Activated CD4-positive, alpha-beta T cell treated with anti-CD3 and anti-CD28 coated beads, Interleukin-10, Interleukin-2, amounts not matched to agents 100 ng/mL and 50 ng/mL, durations not matched to agents 16 hours and 8 hours (primary cell): Measurements from ENCODE around the gene TMOD1.

ENCODE experiments used
- DNase-seq: peaks from one replicate; pipeline ENCODE4 v3.0.0-alpha.2; 2020

TMOD1 gene

DNA sequence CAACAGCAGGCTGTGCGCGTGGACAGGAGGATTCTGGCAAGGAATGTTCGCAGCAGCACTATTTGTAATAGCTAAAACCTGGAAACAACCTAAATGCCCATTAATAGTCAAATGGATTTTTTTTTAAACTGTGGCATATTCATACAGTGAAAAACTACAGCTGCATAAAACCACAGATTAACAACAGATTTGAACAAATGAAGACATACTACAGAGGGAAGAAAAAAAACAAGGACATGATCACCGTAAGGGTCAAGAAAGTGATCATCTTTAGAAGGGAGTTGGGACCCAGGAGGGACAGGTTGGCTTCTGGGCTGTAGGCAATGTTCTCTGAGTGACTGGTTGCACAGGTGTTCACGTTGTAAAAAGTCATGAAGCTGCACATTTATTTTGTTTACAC is 1.2 kb upstream of the TMOD1 start:
- DNase-seq = no peak

DNA sequence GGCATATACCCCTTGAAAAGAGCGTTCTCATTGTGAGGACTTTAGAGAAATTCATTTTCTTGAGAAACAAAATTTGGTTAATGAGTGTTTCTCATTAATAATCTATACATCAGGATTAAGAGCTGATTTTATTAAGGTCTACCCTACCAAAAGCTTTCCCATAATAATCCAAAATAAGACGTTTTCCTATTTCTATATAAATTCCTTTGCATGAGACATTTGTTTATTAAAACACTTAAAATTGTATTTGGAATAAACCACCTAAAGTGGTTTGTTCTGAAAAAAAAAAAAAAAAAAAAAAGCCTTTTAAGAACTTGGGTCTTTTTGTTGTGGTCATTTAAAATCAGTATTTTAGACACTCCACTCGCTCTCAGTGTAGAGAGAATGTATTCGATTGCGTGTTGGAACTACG is 695 bp upstream of the TMOD1 start:
- no peak for DNase-seq

DNA sequence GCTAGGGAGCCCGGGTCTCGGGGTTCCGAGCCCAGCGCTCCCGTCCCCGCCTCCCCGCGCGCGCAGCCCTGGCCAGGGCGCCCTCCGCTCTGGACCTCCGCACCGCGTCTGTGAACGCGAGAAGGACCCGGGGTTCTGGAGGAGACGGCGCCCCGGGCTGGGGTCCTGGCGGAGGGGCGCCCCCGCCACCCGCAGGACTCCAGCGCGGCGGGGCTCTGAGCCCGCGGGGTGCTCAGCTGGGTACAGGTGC is 431 bp downstream of the TMOD1 start:
- DNase-seq = no peak

DNA sequence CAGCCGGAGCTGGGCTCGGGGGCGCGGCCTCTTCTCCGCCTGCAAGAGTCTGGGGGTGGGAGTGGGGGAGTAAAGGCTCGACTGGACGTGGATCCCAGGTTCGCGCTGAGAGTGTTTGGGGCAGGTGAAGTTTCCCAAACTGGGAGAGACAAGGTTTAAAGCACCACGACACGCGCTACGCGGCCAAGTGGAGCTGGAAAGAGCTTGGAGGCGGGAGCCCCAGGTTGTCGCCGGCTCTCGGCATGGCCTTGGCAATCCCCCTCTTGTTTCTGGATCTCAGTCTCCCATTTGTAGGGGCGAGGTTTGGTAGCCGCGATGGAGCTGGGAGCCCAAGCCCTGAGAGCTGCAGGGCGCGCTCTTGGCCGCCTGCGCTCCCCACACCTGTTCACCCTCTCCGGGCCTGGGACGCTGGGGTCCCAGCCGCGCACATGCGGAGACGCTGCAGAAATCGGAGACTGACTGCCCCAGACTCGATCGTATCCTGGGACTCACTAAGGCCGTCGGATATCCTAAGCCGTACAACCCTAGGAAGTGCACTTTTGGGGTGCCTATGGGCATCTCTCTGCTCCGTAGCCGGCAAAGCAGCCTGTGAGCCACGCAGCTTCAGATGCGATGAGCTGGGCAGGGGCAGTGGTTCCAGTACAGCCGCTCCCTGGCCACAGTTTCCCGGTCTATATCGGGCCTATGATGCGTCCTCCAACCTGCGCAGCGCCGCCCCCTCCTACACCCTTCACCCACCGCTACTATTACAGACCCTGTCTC is 937 bp downstream of the TMOD1 start:
- DNase-seq = no peak

DNA sequence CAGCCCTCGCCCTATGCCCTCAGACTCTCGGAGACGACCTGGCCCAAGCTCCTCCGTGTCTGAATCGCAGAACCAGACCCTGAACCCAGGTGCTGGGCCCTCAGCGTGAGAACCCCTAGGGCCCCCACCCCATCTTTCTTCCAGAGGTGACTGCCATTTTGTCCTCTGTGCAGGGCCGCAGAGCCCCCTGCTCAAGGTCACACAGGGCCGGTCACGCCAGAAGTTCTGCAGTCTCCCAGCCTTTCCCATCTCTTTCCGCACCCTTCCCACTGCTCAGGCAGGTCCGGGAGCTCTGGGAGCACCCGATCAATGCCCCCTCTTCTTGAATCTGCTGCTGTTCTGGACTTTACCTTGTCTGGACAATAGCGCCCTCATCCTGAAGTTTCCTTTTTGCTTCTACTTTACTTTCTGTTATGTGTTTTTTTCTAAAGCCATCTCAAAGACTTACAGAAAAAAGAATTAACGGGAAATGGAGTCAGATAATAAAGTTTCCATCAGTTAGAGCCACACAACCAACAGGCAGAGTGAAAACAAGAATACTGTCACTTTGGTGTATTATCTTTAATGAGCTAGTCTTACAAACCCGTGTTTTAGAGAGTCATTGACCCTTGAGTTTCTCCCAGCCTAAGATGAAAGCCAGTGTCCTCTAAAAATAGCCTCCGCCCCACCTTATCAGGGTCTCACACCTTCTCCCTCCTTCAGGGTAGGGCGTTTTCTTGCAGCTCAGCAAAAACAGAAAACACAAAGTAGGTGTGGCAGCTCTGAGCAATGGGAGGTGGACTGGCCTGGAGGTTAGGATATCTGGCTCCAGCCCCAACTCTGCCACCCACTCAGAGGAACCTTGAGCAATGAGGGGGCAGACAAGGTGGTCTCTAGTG is 1.8 kb downstream of the TMOD1 start:
- no peak for DNase-seq

DNA sequence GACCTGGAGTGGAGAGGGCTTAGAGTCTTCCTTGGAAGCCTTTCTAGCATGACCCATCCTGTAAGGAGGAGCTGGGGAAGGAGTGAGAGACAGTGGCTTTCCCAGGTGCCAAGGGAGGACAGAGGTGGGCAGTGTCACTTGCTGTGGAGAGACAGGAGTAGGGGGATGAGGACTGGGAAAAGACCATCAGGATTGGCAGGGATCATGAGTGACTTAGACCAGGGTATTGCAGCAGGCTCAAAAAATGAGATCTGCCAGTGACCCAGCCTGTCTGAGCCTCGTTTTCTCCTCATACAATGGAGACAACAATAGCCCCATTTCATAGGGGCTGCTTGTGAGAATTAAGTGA is 2.4 kb downstream of the TMOD1 start:
- DNase-seq = no peak

DNA sequence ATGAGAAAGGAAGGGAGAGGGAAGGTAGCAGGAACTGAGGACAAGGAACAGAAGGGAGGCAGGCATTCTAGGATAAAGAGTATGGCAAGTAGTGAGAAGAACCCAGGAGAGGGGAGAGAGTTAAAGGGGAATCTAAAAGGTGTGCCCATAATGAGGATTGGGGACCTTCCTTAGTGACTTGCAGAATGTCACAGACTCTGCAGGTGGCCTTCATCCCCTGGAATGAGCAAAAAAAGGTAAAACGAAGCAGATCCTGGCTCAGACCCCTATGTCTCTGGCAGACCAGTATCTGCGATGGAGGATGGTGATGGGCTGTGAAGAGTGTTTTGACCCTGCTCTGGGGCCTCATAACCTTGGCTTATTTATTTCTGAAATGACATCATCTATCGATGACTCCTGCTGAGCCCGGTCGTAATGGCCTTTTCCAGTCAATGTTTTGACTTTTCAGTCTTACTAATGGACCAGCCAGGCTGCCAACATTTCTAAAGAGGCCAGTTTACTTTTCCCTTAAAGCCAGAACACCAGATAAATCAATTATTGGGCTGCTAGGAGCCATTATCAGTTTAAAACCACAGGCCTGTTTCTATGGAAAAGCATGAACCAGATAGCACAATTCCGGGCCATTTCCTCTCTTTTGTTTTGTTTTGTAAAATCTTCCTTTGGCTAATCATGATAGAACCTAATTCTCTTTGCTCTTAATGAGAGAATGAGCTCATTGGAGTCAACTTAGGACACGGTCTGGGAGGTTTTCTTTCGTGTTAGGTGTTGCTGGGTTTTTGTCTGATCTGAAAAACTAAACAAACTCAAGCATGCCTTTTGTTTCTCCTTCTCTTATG is 3.1 kb downstream of the TMOD1 start:
- DNase-seq = no peak

DNA sequence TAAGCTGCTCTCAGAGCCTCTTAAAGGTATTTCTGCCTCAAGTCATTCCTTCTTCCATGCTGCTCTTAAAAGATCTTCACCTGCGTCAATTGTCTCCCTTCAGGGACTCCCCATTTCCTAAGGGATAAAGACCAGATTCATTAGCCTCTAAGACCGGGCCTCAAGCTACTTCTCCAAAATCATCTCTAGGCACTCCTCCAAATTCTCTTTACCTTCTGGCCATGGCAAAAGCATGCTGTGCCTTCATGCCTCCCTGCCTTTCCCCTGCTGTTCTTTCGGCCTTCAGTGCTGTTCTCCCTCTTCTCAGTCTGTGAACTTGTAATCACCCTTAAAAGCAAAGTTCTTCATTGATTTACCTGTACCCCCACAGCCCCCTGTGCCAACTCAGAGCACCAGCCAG is 4.4 kb downstream of the TMOD1 start:
- no peak for DNase-seq

DNA sequence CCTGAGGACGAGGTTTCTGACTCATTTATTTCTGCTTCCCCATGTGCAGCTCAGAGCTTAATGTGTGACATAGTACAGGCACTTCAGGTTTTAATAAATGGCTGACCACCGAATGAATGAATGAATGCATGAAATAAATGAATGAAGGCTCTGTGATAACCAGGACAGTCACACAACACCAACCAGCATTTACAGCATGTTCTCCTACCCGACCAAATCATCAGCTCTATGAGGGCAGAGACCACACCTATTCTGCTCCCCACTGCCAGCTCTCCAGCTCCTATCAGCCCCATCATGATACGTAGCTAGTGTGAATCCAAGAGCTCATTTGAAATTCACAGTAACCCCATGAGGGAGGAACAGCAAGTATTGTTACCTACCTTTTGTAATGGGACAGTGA is 4.8 kb downstream of the TMOD1 start:
- DNase-seq = no peak

DNA sequence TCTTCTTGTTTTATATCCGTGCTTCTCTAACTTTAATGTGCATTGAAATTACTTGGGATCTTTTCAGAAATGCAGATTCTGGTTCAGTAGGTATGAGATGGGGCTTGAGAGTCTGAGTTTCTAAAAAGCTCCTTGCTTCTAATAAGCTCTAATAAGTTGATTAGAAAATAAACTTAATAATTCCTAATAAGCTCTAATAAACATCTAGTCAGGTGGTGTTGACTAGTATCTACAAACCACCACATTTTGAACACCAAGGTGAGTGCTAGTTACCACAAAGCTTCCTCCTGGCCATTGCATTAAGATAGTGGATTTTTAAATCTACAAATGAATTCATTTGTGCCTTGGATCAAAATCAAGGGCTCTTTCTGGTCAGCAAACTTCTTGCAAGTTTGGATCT is 5.3 kb downstream of the TMOD1 start:
- no peak for DNase-seq

DNA sequence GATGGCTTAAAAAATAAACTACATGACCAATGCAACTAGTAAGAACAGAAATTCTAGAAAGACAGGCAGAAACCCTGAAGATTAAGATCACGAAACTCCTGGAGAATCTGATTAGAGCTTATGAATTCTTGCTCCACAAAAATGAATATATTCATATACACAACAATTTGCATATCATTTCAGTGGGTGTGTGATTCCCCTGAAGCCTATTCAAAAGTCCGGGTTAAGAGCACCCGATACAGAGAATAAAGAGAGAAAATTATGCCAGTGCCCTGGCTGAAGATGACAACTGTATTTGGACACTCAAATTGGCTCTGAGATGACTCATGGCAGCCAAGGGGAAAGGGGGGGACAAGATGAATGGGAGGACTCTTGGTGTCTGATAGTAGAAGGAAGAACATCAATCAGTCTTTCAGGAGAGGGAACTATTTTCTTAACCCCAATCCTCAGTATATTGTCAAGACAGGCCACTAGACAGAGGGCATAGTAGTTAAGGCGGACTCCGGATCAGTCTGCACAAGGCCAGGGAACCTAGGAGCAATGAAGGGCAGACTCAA is 6.0 kb downstream of the TMOD1 start:
- DNase-seq = no peak

DNA sequence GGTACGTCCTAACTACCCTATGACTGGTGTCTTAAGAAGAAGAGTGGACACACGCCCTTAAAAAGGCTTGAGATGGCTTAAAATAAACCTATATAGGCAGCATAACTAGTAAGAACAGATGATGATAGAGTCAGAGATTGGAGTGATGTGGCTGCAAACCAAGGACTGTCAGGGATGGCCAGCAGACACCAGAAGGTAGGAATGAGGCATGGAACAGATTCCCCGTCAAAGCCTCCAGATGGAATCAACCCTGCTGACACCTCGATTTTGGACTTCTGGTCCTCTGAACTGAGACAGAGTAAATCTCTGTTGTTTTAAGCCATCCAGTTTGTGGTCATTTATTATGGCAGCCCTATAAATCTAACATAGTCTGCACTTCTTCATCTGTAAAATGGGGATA is 7.4 kb downstream of the TMOD1 start:
- DNase-seq = no peak

DNA sequence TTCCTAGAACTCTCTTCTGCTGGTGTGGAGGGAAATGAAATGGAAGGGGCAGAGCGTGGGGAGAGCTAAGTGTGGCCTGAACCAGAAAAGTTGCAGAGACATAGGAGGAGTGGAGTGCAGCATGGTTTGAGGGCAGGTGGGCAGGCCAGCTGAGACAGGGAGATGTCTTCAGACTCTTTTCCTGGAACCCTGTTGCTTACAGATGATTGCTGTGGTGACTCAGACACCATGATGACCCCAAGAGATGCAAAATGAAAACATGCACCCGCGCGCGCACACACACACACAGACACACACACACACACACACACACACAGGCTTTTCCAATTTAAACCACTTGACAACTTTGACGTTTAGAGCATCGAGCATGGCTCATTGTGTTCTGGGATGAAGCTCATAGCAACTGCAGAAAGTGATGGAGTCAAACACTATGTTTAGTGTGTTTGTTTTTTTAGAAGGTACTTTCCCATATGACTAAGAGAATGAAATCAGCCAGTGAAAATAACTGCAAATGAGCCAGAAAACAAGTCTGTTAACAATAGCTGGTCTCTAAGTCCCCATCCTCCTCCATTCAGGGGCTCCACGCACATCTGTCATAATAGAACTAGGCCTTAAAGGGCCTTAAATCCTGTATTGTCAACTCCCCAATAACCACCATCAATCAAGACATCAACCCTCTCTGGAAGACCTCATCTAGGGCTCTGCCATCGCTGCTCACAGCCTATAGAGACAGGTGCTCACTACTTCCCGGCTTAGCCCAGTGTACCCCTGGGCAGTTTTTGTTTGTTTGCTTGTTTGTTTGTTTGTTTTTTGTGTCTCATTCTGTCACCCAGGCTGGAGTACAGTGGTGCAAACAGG is 9.6 kb downstream of the TMOD1 start:
- peak; percentile 70 for DNase-seq

DNA sequence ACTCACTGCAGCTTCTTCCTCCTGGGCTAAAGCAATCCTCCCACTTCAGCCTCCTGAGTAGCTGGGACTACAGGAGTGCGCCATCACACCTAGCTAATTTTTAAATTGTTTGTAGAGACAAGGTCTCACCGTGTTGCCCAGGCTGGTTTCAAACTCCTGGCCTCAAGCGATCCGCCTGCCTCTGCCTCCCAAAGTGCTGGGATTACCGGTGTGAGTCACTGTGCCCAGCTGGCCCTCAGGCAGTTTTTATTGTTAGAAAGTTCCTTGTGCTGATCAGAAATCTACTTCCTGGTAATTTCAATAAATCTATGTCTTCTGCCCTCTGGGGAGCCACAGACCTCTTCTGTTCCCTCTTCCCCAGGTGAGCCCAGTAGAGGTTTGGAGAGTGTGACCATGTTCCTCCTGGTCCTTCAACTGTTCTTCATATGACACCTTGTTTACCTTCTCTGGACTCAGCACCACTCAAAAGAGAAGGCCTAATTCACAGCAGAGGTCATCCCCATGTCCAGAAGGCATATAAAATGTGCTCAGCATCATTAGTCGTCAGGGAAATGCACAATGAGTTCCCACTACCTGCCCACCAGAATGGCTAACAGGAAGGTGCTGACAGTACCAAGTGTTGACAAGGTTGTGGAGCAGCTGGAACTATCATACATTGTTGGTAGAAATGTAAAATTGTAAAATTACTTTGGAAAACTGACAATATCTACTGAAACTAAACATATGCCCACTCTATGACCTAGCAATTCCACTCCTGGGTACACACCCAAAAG is 10.4 kb downstream of the TMOD1 start:
- no peak for DNase-seq

DNA sequence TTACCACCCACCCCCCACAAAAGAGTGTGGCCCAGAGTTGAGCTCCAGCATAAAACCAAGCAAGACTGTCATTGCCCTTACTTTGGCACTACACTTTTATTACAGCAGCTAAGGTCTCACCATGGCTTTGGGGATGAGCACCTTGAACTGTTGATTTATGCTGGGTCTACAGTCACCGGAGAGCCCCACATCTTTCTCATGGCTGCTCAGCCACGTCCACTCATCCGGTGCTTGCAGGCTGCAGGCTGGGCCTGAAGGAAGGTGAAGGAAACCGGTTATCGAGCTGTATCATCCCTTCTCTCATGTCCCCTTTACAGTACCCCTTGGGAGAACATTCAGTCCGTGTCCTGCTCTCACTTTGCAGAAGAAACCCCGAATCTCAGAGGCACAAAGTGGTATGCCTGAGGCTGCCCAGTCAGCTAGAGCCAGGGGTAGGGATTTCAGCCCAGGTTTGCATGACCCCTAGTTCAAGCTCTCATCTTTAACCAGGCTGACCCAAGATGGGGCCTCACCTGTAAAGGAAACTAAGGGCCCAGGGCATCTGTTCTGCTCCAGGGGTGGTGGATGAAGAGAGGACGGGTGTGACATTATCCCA is 11.6 kb downstream of the TMOD1 start:
- DNase-seq = no peak

DNA sequence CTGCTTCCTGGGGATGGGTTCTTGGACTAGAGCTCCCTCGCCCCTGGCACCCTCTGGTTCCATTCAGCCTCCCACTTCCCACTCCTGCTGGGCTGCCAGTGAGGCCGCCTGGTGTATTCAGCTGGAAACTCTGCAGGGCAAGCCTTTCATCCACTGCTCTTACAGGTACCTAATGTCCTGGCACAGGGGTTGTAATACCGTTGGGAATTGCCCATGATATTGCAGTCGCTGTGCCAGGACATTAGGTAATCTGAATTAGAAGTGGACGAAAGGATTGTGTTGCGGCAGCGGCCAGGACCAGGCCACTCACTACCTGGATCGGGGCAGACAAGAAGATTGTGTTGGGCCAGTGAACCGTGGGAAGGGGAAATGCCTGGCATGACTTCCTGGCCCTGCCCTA is 13.1 kb downstream of the TMOD1 start:
- no peak for DNase-seq

DNA sequence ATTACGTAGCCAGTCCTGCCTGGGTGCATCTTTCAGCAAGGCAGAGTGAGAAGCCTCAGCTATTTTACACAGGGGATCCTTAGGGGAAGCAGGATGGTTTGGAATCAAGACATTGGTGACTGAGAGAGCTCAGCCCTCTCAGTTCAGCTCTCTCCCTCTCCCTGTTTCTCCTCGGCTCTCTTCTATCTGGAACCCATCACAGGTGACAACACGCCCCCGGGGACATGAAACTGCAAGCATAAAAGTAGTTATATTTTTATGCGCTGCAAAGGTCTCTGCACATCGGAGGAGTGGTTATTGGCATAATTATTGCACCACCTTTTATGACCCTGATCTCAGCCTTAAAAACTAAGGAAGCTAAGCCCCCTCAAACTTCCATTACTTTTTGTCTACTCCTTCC is 14.2 kb downstream of the TMOD1 start:
- no peak for DNase-seq

DNA sequence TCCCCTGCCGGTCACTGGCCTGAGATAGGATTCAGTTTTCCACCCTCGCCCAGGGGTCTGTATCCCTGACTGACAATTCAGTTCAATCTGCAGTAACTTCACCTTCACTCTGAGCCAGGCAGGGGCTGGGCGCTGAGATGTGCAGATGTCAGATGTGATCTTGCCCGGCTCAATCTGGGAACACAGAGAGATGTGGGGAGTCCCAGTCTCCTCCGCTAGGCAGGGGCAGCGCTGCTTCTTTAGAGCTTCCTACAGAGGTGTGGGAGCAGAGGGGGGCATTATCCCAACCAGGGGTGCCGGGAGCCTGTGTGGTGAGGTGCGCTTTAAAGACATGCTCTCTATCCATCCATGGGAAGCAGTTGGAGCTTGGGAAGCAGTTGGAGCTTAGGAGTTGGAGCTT is 14.6 kb downstream of the TMOD1 start:
- DNase-seq = no peak

DNA sequence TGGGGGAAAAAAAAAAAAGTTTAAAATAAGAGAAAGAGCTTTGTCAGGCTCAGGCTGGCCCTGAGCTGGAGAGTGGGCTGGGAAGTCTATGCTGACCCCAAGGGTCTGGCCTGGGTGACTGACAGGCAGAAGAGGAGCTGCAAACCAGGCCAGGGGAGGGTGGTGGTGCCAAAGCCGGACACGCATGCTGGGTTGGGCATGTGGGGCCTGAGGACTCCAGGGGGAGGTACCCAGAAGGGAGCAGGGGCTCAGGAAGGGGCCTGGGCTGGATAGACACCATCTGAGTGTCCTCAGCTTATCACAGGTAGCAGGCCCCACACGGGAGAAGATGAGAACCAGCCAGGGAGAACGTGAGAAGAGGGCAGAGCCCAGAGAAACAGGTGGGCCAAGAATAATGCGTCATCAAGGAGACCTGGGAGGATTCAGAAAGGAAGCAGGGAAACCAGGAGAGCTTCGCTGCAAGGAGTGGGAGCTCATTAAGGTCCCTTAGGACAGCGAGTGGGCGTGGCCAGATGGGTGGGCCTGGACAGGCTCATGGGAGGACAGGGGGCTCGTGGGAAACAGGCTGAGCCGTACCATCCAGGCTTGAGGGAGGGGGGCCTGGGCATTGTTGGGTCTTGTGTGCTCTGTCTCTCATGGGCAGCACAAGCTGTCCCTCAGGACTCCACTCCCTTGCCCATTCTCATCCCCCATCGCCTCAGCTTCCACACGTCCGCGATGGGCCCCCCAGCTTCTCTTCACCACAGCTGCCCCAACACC is 16.0 kb downstream of the TMOD1 start:
- no peak for DNase-seq

DNA sequence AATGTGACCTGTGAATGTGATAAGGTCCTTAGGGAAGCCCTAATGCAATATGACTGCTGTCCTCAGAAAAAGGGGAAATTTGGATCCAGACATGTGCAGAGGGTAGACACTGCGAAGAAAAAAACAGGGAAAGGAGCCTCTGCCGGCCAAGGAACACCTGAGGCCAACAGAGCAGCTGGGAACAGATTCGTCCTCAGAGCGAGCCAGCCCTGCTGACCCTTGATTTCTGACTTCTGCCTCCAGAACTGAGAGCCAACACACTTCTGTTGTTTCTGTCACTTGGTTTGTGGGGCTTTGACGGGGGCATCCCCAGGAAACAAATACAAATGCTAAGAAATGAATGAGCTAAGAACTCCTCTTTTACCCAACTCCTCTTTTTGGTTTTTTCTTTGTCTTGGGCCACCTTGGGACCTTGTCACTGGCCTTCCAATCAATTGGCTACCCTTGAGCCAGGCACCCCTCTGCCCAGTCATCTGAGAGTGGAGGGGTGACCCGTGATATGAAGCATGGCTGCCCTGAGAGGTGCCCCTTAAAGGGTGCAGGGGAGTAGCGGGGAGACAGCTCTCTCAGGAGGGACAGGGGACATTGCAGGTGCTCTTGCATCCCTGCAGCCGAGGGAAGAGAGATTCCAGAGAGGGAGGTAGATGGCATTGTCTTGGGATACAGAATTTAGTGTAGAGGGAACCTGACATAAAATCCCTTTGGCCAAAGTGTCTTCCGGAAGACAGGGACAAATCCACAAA is 16.9 kb downstream of the TMOD1 start:
- no peak for DNase-seq
